K562 (cell line): Measurements from ENCODE around the gene PRR14L. TPM values are rescaled to one million over a fixed set of nuclear protein-coding genes. Genes with fewer than 3 reads are reported as not detected.
A peak's percentile ranks its signal among the peaks of the same experiment; 100 is the strongest.

Experiments used
- ATAC-seq: fragments of 200-7000 bp; cut with Tn5 transposase; 3 replicates; pipeline ENCODE4 v1.9.1; 2020; ENCODE audit warnings: moderate library complexity
- BruUV-seq: library from RNA; stranded (reverse); fragments of 400-500 nt; replicated peaks from 2 replicates; lab custom pipeline; 2021; lab: Mats Ljungman, UMichigan
- CTCF ChIA-PET: fragments of 300-600 bp; formaldehyde crosslinking; extraction: SDS; loops from one replicate; lab custom pipeline; 2021; ENCODE audit warnings: low intra/inter-chr PET ratio; lab: Yijun Ruan, JAX
- POLR2A ChIA-PET: fragments of 300-600, 350-650 bp; sonication (Branson Sonifier 250); formaldehyde crosslinking; extraction: SDS; loops from one replicate; lab custom pipeline; 2021; ENCODE audit warnings: antibody characterized with exemption, inconsistent platforms; lab: Yijun Ruan, JAX
- DNase-seq, 4 experiments: peaks; one replicate each; pipeline versions ENCODE4 v3.0.0 to v3.0.0-alpha.2; 2011 to 2018; ENCODE audit warnings: low spot score in 3 of 4, mixed read lengths in 3 of 4; ENCODE audit errors: extremely low read depth in 1 of 4
- FAIRE-seq: peaks from 2 replicates; lab custom pipeline; 2011; peaks lifted over from hg19 to GRCh38; lab: Jason Lieb, UNC
- H2AFZ ChIP-seq: 2 replicates; pipeline ENCODE4 v1.6.0; 2011; ENCODE audit warnings: low read depth, low read length, control low read depth, inconsistent platforms
- H3K27ac ChIP-seq: fragments of 200-600 bp; 3 replicates; pipeline ENCODE4 v1.8.0; 2011; ENCODE audit warnings: low read depth, mild to moderate bottlenecking, control low read depth, inconsistent platforms, low read length, moderate library complexity, mixed read lengths; ENCODE audit errors: extremely low read depth
- H3K27me3 ChIP-seq, 2 experiments: fragments of 300-600 bp in 1 of 2; 2 replicates in 1 of 2; 3 replicates in 1 of 2; pipeline versions ENCODE4 v1.6.0 to v1.8.0; 2011; ENCODE audit warnings: inconsistent platforms in 2 of 2, low read length in 2 of 2, mild to moderate bottlenecking in 1 of 2, mixed read lengths in 1 of 2, moderate library complexity in 1 of 2; ENCODE audit not compliant: control insufficient read depth in 2 of 2, insufficient read depth in 2 of 2
- H3K36me3 ChIP-seq: fragments of 300-600 bp; 3 replicates; pipeline ENCODE4 v1.8.0; 2011; ENCODE audit warnings: mild to moderate bottlenecking, low read length, inconsistent platforms; ENCODE audit not compliant: control insufficient read depth, insufficient read depth
- H3K4me1 ChIP-seq, 2 experiments: fragments of 200-600 bp in 1 of 2; replicated peaks in 1 of 2; 2 replicates in 1 of 2; 3 replicates in 1 of 2; pipeline versions ENCODE4 v1.5.1 to v1.8.0; 2011; ENCODE audit warnings: inconsistent platforms in 2 of 2, low read length in 2 of 2, mild to moderate bottlenecking in 1 of 2, mixed read lengths in 1 of 2, moderate library complexity in 1 of 2; ENCODE audit not compliant: control insufficient read depth in 2 of 2, insufficient read depth in 2 of 2
- H3K4me2 ChIP-seq: 2 replicates; pipeline ENCODE4 v1.6.1; 2011; ENCODE audit warnings: low read length, control low read depth, inconsistent platforms, mixed read lengths; ENCODE audit not compliant: insufficient read depth
- H3K4me3 ChIP-seq: fragments of 200-600 bp; sonication (generic), shearing (Covaris generic); 2 replicates; pipeline ENCODE4 v1.5.1; 2016; ENCODE audit warnings: control low read depth, inconsistent platforms
- H3K79me2 ChIP-seq: fragments of 200-600 bp; 3 replicates; pipeline ENCODE4 v1.8.0; 2011; ENCODE audit warnings: low read length, inconsistent platforms; ENCODE audit not compliant: control insufficient read depth, insufficient read depth
- H3K9ac ChIP-seq, 2 experiments: 2 replicates each; pipeline versions ENCODE4 v1.6.0 to v1.6.1; 2011; ENCODE audit warnings: low read depth in 2 of 2, low read length in 2 of 2, control low read depth in 1 of 2, inconsistent platforms in 1 of 2, mild to moderate bottlenecking in 1 of 2, mixed read lengths in 1 of 2; ENCODE audit not compliant: insufficient read depth in 1 of 2
- H3K9me1 ChIP-seq: one replicate; pipeline ENCODE4 v1.6.0; 2011; ENCODE audit warnings: inconsistent platforms, mild to moderate bottlenecking, low read length, moderate library complexity; ENCODE audit not compliant: control insufficient read depth, insufficient read depth
- H3K9me3 ChIP-seq: replicated peaks from 2 replicates; pipeline ENCODE4 v1.5.1; 2011; ENCODE audit warnings: low read depth, low read length, inconsistent platforms; ENCODE audit not compliant: control insufficient read depth, insufficient read depth
- H4K20me1 ChIP-seq: replicated peaks from 2 replicates; pipeline ENCODE4 v1.6.1; 2011; ENCODE audit warnings: low read length, inconsistent platforms, mixed read lengths; ENCODE audit not compliant: control insufficient read depth, insufficient read depth
- POLR2G ChIP-seq: fragments of 200-400 bp; formaldehyde crosslinking; IDR thresholded peaks from 2 replicates; pipeline ENCODE4 v1.6.1; 2017; ENCODE audit warnings: low read depth, mild to moderate bottlenecking, antibody characterized with exemption, low read length, moderate library complexity
- ZNF507 ChIP-seq: conservative IDR thresholded peaks from 2 replicates; pipeline ENCODE4 v1.6.1; 2017; ENCODE audit warnings: missing genetic modification characterization, missing compliant biosample characterization
- WGBS: fragments of 100-300 bp; shearing (Covaris generic); methylation state at CpG from one replicate; pipeline ENCODE4 v1.1.6; 2016; ENCODE audit warnings: low coverage, mixed read lengths; ENCODE audit not compliant: insufficient coverage; ENCODE audit errors: missing lambda C conversion rate; 5-methylcytosine and 5-hydroxymethylcytosine counted together
- in situ Hi-C: fragments of 300-500 bp; cut with MboI; formaldehyde crosslinking; loops from 4 replicates; pipeline ENCODE4 v1.15.0; 2018; ENCODE audit warnings: inconsistent platforms, mixed read lengths
- intact Hi-C: fragments of 100-400 bp; cut with micrococcal nuclease; formaldehyde crosslinking; loops from 2 replicates; pipeline ENCODE4 v1.14.2; 2022
- polyA plus RNA-seq, 8 experiments: library from polyadenylated mRNA; depleted of rRNA in 4 of 8; stranded (reverse) in 5 of 8; unstranded in 3 of 8; fragments of >200 nt; fragmentation: Nextera tagmentation in 2 of 8; fragmentation: Illumina TruSeq in 1 of 8; extraction: Ambion mirVana in 2 of 8; extraction: Trizol in 1 of 8; gene quantifications; 2 replicates each; pipeline versions ENCODE4 v1.2.1 to v1.2.3, GENCODE V29; 2011 to 2014; ENCODE audit warnings: inconsistent platforms in 1 of 8, missing spikeins in 1 of 8
- total RNA-seq, 7 experiments: library from RNA; depleted of rRNA in 6 of 7; stranded (reverse); fragments of >200 nt in 6 of 7; fragmentation: Illumina TruSeq in 2 of 7; extraction: Trizol in 2 of 7; gene quantifications; 2 replicates each; pipeline versions ENCODE4 v1.2.1 to v1.2.3, GENCODE V29; 2011 to 2021; ENCODE audit warnings: low replicate concordance in 1 of 7
- TF ChIP-seq, protein P1 (sequence below): fragments of 250-450 bp; sonication (Bioruptor Pico); IDR thresholded peaks from 2 replicates; pipeline ENCODE4 v1.8.0; 2021; ENCODE audit warnings: mild to moderate bottlenecking, moderate library complexity

Gene PRR14L
- total and polyA plus RNA-seq, 9 of the 15 experiments (the other 6 are each of a cell fraction or from before 2014, with no cell fraction given): 2.8 to 36.3 (median 12.3) TPM

DNA sequence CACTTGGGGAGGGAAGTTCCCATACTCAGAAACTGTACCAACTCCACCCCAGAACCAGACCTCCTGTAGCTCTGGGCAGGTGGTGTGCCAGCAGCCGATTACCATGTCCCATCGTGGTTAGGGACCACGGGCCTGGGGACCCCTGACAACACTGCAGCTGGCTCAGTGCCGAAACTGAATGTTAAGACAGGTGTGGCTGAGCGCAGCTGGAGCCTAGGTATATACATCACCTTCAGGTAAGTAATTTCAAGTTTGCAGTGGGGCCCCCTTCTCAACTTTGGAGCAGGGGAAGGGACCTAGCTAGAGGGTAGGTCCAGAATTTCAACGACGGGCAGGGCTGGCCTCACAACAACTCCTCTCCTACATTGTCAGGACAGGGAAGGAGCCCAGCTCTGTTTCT, 67.2 kb downstream of the PRR14L start:
- DNase-seq (no peak), ATAC-seq (no peak), FAIRE-seq (no peak)
- Histone ChIP-seq H3K4me2 (no peak overlapping the region), H2AFZ (no peak overlapping the region), H4K20me1 (no peaks in the 10 kb centered on the region), H3K36me3 (peaks cover 36% of the 10 kb centered on the region; the same call in 2 of the 3 replicates), H3K9me1 (no peaks in the 10 kb centered on the region), H3K9me3 (no peaks in the 10 kb centered on the region), H3K79me2 (no peaks in the 10 kb centered on the region)
- CTCF ChIA-PET: no interaction called here
- in situ Hi-C loops: no loop called here
- no TSS peak for BruUV-seq
- no peak for TF ChIP-seq ZNF507 (tag)
- TF ChIP-seq, all 486 proteins: peak for 0
- intact Hi-C loops: no loop called here
- H3K27ac ChIP-seq: no peak overlapping the region
- H3K9ac ChIP-seq: no peak overlapping the region
- H3K4me3 ChIP-seq: no peak overlapping the region
- WGBS: 96% methylated on average over 5 of the region's 7 CpGs
- H3K4me1 ChIP-seq: peaks cover 0 to 2% of the 10 kb centered on the region in 2 experiments; a peak in 3 of 5 replicates
- H3K27me3 ChIP-seq: no peaks in the 10 kb centered on the region
- POLR2A ChIA-PET: interaction anchor here (0.6 to 0.9 kb wide), 3 partner anchors 10 to 48 kb away, joined by 3 read pairs; no protein-coding TSS in a partner anchor

DNA sequence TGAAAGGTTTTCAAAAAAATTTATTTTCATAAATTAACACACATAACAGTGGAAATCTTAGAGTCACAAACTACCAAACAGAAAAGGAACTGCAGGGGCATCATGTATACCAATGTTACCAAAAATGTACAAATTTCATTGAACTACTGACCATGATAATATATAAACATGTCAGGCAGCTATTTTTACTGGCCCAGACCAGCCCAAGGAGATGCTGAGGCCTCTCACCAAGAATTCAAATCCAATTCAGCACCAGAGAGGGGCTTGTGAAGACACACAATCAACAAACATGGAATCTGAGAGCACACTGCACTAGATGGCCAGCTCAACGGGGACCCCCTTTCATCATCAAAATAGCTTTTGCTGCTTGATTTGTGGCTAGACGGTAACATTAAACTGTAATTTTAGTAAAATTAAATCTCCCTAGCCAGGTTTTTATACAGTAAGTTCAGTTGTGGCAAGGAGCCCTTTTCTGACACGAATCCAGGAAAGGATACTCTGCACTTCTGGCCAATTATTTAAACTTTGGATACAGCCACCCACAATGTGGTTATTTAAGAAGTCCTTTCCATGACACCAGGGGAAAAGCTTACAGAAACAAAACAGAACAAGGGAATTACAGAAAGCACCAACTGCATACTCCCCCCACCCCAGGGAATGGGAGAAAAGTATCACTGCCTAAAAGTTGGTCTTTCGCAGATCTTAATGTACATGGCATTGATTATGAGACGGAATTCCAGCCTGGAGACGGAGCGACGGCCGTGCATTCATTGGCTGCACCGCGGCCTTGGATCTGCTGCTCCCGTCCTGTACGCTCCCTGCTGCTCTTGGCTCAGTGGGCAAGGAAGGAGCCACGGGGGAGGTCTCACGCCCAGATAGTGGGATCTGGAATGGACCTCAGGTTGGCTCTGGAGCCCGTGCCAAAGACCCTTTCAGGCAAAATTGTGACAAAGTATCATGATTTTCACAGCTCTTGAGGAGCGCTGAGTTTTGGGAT, 68.3 kb downstream of the PRR14L start:
- H3K27ac ChIP-seq: no peak overlapping the region
- H3K4me2 ChIP-seq: no peak overlapping the region
- FAIRE-seq (no peak), DNase-seq (no peak), ATAC-seq (no peak)
- ChIA-PET CTCF (no interaction called here), POLR2A (interaction anchor here (0.9 to 1.6 kb wide), 2 partner anchors 20 to 49 kb away, joined by 3 to 5 read pairs; partner anchors contain the start of gene PISD)
- no peak overlapping the region for H2AFZ ChIP-seq
- peaks cover 2% of the 10 kb centered on the region in 2 experiments; a peak in 4 of 5 replicates for H3K4me1 ChIP-seq
- peaks cover 33% of the 10 kb centered on the region; the same call in 2 of the 3 replicates for H3K36me3 ChIP-seq
- intact Hi-C loops: no loop called here
- 89% methylated on average over 17 of the region's 17 CpGs for WGBS
- no peaks in the 10 kb centered on the region for H3K79me2 ChIP-seq
- no peaks in the 10 kb centered on the region for H3K9me1 ChIP-seq
- in situ Hi-C loops: no loop called here
- no peaks in the 10 kb centered on the region for H4K20me1 ChIP-seq
- no TSS peak for BruUV-seq
- TF ChIP-seq, protein P1, sequence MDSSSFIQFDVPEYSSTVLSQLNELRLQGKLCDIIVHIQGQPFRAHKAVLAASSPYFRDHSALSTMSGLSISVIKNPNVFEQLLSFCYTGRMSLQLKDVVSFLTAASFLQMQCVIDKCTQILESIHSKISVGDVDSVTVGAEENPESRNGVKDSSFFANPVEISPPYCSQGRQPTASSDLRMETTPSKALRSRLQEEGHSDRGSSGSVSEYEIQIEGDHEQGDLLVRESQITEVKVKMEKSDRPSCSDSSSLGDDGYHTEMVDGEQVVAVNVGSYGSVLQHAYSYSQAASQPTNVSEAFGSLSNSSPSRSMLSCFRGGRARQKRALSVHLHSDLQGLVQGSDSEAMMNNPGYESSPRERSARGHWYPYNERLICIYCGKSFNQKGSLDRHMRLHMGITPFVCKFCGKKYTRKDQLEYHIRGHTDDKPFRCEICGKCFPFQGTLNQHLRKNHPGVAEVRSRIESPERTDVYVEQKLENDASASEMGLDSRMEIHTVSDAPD: no peak
- peak; percentile 37; the same call in 1 of the 2 replicates for TF ChIP-seq POLR2G
- H3K4me3 ChIP-seq: no peak overlapping the region
- no peaks in the 10 kb centered on the region for H3K27me3 ChIP-seq
- H3K9me3 ChIP-seq: no peaks in the 10 kb centered on the region
- 0 out of 4 replicates have a peak overlapping the region, but pooled peaks of 1 of the 2 experiments have one; percentile 26 for H3K9ac ChIP-seq
